BLaER1 (cell line): Measurements from ENCODE around the gene SLC25A18.

ENCODE experiments used
- H3K27ac ChIP-seq: shearing (Covaris generic); formaldehyde crosslinking; 2 replicates; pipeline ENCODE4 v1.8.1; 2022
- H3K27me3 ChIP-seq: shearing (Covaris generic); formaldehyde crosslinking; 2 replicates; pipeline ENCODE4 v1.8.1; 2022
- H3K36me3 ChIP-seq: shearing (Covaris generic); formaldehyde crosslinking; 2 replicates; pipeline ENCODE4 v1.8.1; 2022
- H3K4me1 ChIP-seq: shearing (Covaris generic); formaldehyde crosslinking; 2 replicates; pipeline ENCODE4 v1.8.1; 2022
- H3K4me2 ChIP-seq: shearing (Covaris generic); formaldehyde crosslinking; 2 replicates; pipeline ENCODE4 v1.8.1; 2022
- H3K4me3 ChIP-seq: shearing (Covaris generic); formaldehyde crosslinking; 2 replicates; pipeline ENCODE4 v1.8.1; 2022
- H3K9ac ChIP-seq: shearing (Covaris generic); formaldehyde crosslinking; 2 replicates; pipeline ENCODE4 v1.8.1; 2022
- H3K9me3 ChIP-seq: shearing (Covaris generic); formaldehyde crosslinking; 2 replicates; pipeline ENCODE4 v1.8.1; 2022
- H4K20me1 ChIP-seq: shearing (Covaris generic); formaldehyde crosslinking; 2 replicates; pipeline ENCODE4 v1.8.1; 2022
- Cebpa-rat ChIP-seq: shearing (Covaris generic); IDR thresholded peaks from 2 replicates; pipeline ENCODE4 v1.8.1; 2022

SLC25A18 gene

GRCh38 chr22:17639247-17639741 is 76.0 kb downstream of the SLC25A18 start:
- TF ChIP-seq Cebpa-rat, result no peak
- peaks cover 22% of the 10 kb centered on the region for H3K4me1 ChIP-seq
- H3K27ac ChIP-seq, result peak overlapping the region; percentile 97
- H3K9me3 ChIP-seq, result peaks cover 9% of the 10 kb centered on the region; the same call in 1 of the 2 replicates
- no peaks in the 10 kb centered on the region for H4K20me1 ChIP-seq
- peak overlapping the region; percentile 86 for H3K4me2 ChIP-seq
- H3K36me3 ChIP-seq, result peaks cover 17% of the 10 kb centered on the region; the same call in 1 of the 2 replicates
- H3K9ac ChIP-seq, result peak overlapping the region; percentile 98
- H3K27me3 ChIP-seq, result no peaks in the 10 kb centered on the region
- H3K4me3 ChIP-seq, result peak overlapping the region; percentile 90
